ENCODE results near the gene CYBA.
A peak's percentile ranks its signal among the peaks of the same experiment; 100 is the strongest.

The CYBA gene

DNA sequence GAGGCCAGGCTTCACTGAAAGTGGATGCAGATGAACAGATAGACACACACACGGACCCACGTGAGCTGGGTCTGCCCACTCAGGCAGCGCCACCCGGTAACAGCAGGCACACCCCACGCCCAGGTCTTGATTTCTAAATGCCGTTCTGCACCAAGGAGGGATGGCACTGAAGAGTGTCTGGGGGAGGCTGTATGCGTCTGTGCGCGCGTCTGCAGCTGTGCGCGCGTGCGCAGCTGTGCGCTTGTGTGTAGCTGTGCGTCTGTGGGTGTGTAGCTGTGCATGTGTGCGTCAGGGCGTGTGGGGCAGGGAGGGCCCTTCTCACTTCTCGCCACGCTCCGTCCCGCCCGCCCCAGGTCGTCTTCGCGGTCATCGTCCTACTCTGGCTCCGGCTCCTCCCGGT is 28.0 kb downstream of the CYBA start:
- Histone ChIP-seq H3K4me1 (ENCODE audit: control insufficient read depth in 1 of 2, insufficient read depth in 2 of 2, low read length in 2 of 2) (peaks cover 14 to 26% of the 10 kb centered on the region in 2 donors), H3K9ac (ENCODE audit: low read depth in 1 of 2, low read length in 2 of 2) (no peak overlapping the region), H3K36me3 (ENCODE audit: control insufficient read depth in 1 of 2, insufficient read depth in 2 of 2, low read length in 2 of 2) (peaks cover 26 to 75% of the 10 kb centered on the region in 2 donors), H3K27me3 (ENCODE audit: control insufficient read depth in 1 of 2, insufficient read depth in 2 of 2, low read length in 2 of 2) (no peaks in the 10 kb centered on the region), H3K9me3 (ENCODE audit: control insufficient read depth in 1 of 2, low read length in 2 of 2) (no peaks in the 10 kb centered on the region), H3K27ac (ENCODE audit: low read depth, low read length) (no peak overlapping the region), H3K4me3 (ENCODE audit: low read depth in 1 of 2, low read length in 2 of 2) (no peak overlapping the region)

DNA sequence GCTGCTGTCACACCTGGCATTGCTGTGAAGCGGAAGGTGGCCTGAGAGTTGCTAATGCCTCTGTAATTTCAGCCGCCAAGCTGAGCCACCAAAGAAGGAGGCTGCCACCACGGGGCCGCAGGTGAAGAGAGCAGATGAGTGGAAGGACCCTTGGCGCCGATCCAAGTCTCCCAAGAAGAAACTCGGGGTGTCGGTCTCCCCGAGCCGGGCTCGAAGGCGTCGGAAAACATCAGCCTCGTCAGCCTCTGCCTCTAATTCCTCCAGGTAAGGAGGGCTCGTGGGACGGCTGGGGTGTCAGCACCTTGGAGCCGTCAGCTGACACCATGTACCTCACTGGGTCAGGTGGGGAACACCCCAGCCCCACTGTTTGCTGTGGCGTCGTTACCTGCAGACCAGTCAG is 28.7 kb downstream of the CYBA start:
- H3K27me3 ChIP-seq (ENCODE audit: control insufficient read depth in 1 of 2, insufficient read depth in 2 of 2, low read length in 2 of 2), result no peaks in the 10 kb centered on the region
- no peaks in the 10 kb centered on the region for H3K9me3 ChIP-seq (ENCODE audit: control insufficient read depth in 1 of 2, low read length in 2 of 2)
- no peak overlapping the region for H3K4me3 ChIP-seq (ENCODE audit: low read depth in 1 of 2, low read length in 2 of 2)
- peaks cover 22 to 33% of the 10 kb centered on the region in 2 donors for H3K4me1 ChIP-seq (ENCODE audit: control insufficient read depth in 1 of 2, insufficient read depth in 2 of 2, low read length in 2 of 2)
- no peak overlapping the region for H3K9ac ChIP-seq (ENCODE audit: low read depth in 1 of 2, low read length in 2 of 2)
- no peak overlapping the region for H3K27ac ChIP-seq (ENCODE audit: low read depth, low read length)
- H3K36me3 ChIP-seq (ENCODE audit: control insufficient read depth in 1 of 2, insufficient read depth in 2 of 2, low read length in 2 of 2), result peaks cover 24 to 69% of the 10 kb centered on the region in 2 donors

DNA sequence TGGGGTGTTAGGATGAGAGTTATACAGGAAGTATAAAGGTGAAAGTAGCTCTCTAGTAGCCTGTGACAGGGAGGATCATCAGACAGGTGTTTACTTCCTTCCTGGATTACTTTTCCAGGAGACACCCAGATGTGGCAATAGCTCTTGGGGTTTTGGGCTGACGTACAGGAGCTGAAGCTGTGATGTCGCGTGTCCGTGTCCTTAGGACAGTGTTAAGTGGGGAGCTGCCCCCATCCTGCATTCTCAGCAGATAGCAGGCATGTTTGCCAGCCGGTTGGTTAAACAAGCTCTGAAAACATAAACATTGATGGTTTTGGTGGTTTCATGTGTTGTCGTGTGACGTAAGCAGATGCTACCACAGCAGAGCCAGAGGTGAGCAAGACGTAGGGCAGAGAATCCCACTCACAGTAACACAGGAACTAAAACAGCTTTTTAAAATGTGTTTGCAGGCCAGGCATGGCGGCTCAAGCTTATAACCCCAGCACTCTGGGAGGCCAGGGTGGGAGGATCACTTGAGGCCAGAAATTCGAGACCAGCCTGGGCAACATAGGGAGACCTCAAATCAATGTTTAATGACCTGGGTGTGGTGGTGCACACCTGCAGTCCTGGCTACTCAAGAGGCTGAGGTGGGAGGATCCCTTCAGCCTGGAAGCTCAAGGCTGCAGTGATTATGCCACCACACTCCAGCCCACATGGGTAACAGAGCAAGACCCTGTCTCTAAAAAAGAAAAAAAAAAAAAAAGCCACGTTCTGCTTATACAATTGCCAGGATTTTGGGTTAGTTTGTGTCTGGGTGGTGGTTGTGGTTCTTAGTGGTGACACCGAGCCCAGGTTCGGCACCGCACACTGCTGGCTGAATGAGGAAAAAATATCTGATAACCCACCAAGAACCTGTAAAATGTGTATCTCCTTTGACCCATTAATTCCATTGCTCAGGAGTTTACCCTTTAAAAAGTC is 30.7 kb downstream of the CYBA start:
- H3K4me3 ChIP-seq (ENCODE audit: low read depth in 1 of 2, low read length in 2 of 2), result no peak overlapping the region
- H3K9me3 ChIP-seq (ENCODE audit: control insufficient read depth in 1 of 2, low read length in 2 of 2), result no peaks in the 10 kb centered on the region
- peaks cover 26 to 55% of the 10 kb centered on the region in 2 donors for H3K36me3 ChIP-seq (ENCODE audit: control insufficient read depth in 1 of 2, insufficient read depth in 2 of 2, low read length in 2 of 2)
- peaks cover 40 to 50% of the 10 kb centered on the region in 2 donors for H3K4me1 ChIP-seq (ENCODE audit: control insufficient read depth in 1 of 2, insufficient read depth in 2 of 2, low read length in 2 of 2)
- H3K27me3 ChIP-seq (ENCODE audit: control insufficient read depth in 1 of 2, insufficient read depth in 2 of 2, low read length in 2 of 2), result no peaks in the 10 kb centered on the region
- no peak overlapping the region for H3K27ac ChIP-seq (ENCODE audit: low read depth, low read length)
- H3K9ac ChIP-seq (ENCODE audit: low read depth in 1 of 2, low read length in 2 of 2), result peak overlapping the region in 1 of 2 donors; percentile 6

DNA sequence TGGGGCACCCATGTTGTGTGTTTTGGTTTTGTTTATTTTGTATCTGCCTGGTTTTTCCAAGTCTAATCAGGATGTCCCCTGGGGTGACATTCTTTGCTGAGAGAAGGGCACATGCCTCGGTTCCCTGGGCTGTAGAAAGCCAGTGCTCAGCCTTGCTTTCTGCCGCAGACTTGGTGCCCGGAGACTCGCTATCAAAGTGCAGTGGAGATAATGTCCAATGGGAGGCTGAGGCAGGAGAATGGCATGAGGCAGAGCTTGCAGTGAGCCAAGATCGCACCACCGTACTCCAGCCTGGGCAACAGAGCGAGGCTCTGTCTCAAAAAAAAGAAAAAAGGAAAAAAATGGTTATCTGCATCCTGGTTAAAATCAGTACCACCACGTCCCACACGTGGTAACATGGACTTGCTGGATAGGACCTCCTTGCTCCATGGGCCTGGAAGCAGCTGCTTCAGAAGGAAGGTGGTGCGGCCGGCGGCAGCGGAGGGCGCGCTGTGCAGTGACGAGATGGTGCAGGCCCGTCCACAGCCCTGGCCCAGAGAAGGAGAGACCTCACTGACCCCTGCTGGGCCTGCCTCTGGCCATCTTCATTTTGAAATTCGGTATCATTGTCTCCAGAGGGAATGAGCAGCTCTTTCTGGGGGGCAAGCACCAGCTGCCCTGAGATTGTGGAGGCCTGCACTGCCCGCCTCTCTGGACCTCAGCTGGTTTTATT is 31.7 kb downstream of the CYBA start:
- no peak overlapping the region for H3K27ac ChIP-seq (ENCODE audit: low read depth, low read length)
- peaks cover 40 to 50% of the 10 kb centered on the region in 2 donors for H3K4me1 ChIP-seq (ENCODE audit: control insufficient read depth in 1 of 2, insufficient read depth in 2 of 2, low read length in 2 of 2)
- peak overlapping the region in 1 of 2 donors; percentile 6 for H3K9ac ChIP-seq (ENCODE audit: low read depth in 1 of 2, low read length in 2 of 2)
- H3K4me3 ChIP-seq (ENCODE audit: low read depth in 1 of 2, low read length in 2 of 2), result no peak overlapping the region
- H3K9me3 ChIP-seq (ENCODE audit: control insufficient read depth in 1 of 2, low read length in 2 of 2), result no peaks in the 10 kb centered on the region
- peaks cover 21 to 52% of the 10 kb centered on the region in 2 donors for H3K36me3 ChIP-seq (ENCODE audit: control insufficient read depth in 1 of 2, insufficient read depth in 2 of 2, low read length in 2 of 2)
- H3K27me3 ChIP-seq (ENCODE audit: control insufficient read depth in 1 of 2, insufficient read depth in 2 of 2, low read length in 2 of 2), result no peaks in the 10 kb centered on the region

DNA sequence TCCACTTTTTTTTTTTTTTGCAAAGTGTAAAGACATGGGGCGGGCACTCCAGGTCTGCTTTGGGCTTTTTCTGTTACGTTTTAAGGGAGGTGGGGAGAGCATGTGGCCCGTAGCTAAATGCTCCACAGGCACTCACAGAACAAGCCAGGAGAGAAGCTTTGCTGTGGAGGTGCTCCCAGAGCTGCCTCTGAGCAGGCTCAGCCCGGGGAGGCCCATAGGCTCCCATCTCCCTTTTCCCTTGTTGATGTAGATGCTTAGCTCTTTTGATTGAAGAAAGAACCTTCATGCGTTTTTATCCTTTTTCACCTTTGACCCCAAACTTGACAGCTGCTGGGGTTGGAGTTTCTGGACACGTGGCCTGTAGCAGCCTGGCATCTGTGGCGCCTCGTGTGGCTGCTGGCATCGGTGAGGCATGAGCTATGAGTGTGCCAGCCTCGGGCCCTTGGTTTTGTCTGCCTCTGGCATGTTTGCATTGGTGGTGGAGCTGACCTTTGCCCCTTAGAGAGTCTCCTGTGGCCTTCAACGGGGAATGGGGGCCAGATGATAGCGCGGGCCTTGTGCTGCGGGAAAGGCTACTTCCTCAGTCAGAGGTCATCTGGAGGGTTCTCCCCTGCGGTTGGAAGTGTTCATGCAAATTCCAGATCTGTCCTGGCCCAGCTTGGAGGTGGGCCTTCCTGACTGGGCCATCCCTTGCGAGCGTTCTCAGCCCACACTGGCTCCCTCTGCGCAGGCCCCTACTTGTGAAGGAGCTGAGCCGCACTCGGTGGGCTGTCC is 32.5 kb downstream of the CYBA start:
- H3K27ac ChIP-seq (ENCODE audit: low read depth, low read length), result no peak overlapping the region
- H3K36me3 ChIP-seq (ENCODE audit: control insufficient read depth in 1 of 2, insufficient read depth in 2 of 2, low read length in 2 of 2), result peaks cover 16 to 46% of the 10 kb centered on the region in 2 donors
- no peaks in the 10 kb centered on the region for H3K9me3 ChIP-seq (ENCODE audit: control insufficient read depth in 1 of 2, low read length in 2 of 2)
- no peaks in the 10 kb centered on the region for H3K27me3 ChIP-seq (ENCODE audit: control insufficient read depth in 1 of 2, insufficient read depth in 2 of 2, low read length in 2 of 2)
- no peak overlapping the region for H3K4me3 ChIP-seq (ENCODE audit: low read depth in 1 of 2, low read length in 2 of 2)
- H3K9ac ChIP-seq (ENCODE audit: low read depth in 1 of 2, low read length in 2 of 2), result peak overlapping the region in 1 of 2 donors; percentile 18
- H3K4me1 ChIP-seq (ENCODE audit: control insufficient read depth in 1 of 2, insufficient read depth in 2 of 2, low read length in 2 of 2), result peaks cover 40 to 50% of the 10 kb centered on the region in 2 donors

DNA sequence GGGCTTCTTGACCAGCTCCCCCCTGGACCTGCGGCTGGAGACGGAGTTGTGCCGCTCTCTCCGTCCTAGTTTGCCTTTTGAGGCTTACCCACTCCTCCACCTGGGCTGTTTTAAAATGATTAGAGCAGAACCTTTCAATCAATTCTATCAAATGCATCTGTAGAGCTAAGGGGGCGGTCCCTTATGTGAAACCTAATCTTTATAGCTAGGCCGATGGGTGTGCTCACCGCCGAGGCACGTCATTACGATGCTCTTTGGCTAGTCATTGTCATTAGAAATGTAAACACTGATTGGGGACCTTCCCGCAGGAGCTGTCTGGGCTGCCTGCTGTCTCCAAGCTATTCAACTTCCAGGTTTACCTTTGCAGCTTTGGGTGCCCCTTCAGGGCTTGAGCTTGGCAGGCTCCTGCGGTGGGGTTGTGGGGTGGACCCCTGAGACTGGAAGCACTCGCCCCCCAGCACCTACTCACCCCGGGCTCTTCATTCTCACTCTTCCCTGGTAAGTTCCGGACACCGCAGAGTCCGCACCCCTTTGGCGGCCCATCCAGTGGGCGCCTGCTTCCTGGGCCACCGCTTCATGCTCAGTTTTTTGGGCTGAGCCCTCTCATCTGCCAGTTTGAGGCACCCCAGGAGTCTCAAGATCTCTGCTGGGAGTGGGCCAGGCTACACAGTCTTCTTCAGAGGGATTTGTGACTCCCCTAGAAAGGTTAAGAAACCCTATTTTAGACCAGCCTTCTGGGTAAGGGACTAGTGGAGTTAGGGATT is 33.4 kb downstream of the CYBA start:
- Histone ChIP-seq H3K9me3 (ENCODE audit: control insufficient read depth in 1 of 2, low read length in 2 of 2) (no peaks in the 10 kb centered on the region), H3K4me1 (ENCODE audit: control insufficient read depth in 1 of 2, insufficient read depth in 2 of 2, low read length in 2 of 2) (peaks cover 40 to 50% of the 10 kb centered on the region in 2 donors), H3K4me3 (ENCODE audit: low read depth in 1 of 2, low read length in 2 of 2) (peak overlapping the region; percentile 28 to 35), H3K27me3 (ENCODE audit: control insufficient read depth in 1 of 2, insufficient read depth in 2 of 2, low read length in 2 of 2) (no peaks in the 10 kb centered on the region), H3K36me3 (ENCODE audit: control insufficient read depth in 1 of 2, insufficient read depth in 2 of 2, low read length in 2 of 2) (peaks cover 7 to 45% of the 10 kb centered on the region in 2 donors), H3K9ac (ENCODE audit: low read depth in 1 of 2, low read length in 2 of 2) (peak overlapping the region; percentile 51 to 73), H3K27ac (ENCODE audit: low read depth, low read length) (no peak overlapping the region)

DNA sequence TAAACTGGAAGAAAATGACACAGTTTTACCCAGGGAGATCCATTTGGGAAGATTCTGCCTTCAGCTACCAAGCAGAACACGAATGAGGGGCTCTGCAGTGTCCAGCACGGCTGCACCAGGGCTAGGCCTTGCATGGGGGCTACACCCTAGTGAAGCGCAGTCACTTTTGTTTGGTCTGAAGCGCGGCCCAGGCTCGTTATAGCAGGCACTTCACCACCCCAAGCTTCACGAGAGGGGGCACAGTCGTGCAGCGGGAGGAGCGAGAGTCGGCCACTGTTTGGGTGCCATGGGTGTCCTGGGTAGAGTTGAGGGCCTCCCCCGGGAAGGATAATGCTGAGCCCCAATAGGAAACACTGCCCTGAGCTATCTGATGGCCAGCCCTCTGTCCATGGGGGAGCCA is 34.1 kb downstream of the CYBA start:
- no peaks in the 10 kb centered on the region for H3K9me3 ChIP-seq (ENCODE audit: control insufficient read depth in 1 of 2, low read length in 2 of 2)
- peak overlapping the region; percentile 51 to 73 for H3K9ac ChIP-seq (ENCODE audit: low read depth in 1 of 2, low read length in 2 of 2)
- H3K27me3 ChIP-seq (ENCODE audit: control insufficient read depth in 1 of 2, insufficient read depth in 2 of 2, low read length in 2 of 2), result no peaks in the 10 kb centered on the region
- H3K27ac ChIP-seq (ENCODE audit: low read depth, low read length), result peak overlapping the region; percentile 70
- H3K4me3 ChIP-seq (ENCODE audit: low read depth in 1 of 2, low read length in 2 of 2), result peak overlapping the region; percentile 28 to 35
- H3K4me1 ChIP-seq (ENCODE audit: control insufficient read depth in 1 of 2, insufficient read depth in 2 of 2, low read length in 2 of 2), result peaks cover 40 to 50% of the 10 kb centered on the region in 2 donors
- H3K36me3 ChIP-seq (ENCODE audit: control insufficient read depth in 1 of 2, insufficient read depth in 2 of 2, low read length in 2 of 2), result peaks cover 2 to 43% of the 10 kb centered on the region in 2 donors

DNA sequence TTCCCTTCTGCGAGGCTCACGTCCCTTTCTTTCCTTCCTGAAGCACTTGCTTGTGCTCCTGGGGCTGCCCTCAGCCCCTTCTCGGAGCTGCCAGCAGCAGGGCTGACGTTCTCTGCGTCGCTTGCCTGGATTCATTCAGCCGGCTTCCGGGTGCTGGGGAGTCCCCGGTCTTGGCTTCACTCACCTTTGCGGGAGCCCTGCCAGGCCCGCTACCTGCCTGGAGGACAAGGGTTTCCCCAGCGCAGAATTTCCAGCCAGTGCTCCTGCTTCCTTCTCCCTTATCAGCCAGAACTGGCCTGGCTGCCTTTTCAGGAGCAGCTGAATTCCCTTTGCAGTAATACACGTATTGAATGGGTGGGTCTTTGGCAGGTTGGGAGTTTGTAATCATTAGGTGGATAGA is 34.5 kb downstream of the CYBA start:
- Histone ChIP-seq H3K9me3 (ENCODE audit: control insufficient read depth in 1 of 2, low read length in 2 of 2) (no peaks in the 10 kb centered on the region), H3K36me3 (ENCODE audit: control insufficient read depth in 1 of 2, insufficient read depth in 2 of 2, low read length in 2 of 2) (peaks cover 2 to 43% of the 10 kb centered on the region in 2 donors), H3K9ac (ENCODE audit: low read depth in 1 of 2, low read length in 2 of 2) (peak overlapping the region; percentile 51 to 73), H3K4me1 (ENCODE audit: control insufficient read depth in 1 of 2, insufficient read depth in 2 of 2, low read length in 2 of 2) (peaks cover 40 to 50% of the 10 kb centered on the region in 2 donors), H3K4me3 (ENCODE audit: low read depth in 1 of 2, low read length in 2 of 2) (peak overlapping the region; percentile 6 to 28), H3K27me3 (ENCODE audit: control insufficient read depth in 1 of 2, insufficient read depth in 2 of 2, low read length in 2 of 2) (no peaks in the 10 kb centered on the region), H3K27ac (ENCODE audit: low read depth, low read length) (peak overlapping the region; percentile 70)

DNA sequence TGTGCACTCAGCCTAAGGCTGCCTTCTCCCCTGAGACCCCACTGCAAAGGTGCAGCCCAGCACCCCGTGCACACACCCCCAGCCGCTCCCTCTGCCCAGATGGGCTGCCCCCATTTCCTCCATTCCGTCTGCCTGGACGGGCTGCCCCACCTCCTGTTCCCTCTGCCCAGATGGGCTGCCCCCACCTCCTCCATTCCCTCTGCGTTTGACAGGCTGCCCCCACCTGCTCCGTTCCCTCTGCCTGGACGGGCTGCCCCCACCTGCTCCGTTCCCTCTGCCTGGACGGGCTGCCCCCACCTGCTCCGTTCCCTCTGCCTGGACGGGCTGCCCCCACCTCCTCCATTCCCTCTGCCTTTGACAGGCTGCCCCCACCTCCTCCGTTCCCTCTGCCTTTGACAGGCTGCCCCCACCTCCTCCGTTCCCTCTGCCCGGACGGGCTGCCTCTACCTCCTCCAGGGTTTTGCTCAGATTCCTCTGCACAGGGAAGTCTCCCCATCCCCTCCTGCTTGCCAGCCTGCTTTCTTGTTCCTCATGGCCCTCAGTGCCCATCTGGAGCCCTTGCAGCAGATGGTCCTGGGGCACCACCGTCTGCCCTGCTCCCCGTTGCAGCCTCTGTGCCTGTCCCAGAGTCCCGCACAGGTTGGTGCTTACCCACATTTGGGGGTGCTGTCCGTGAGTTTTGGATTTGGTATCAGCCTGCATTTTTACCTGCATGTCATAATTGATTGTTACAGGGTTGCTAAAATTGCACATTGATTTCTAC is 35.9 kb downstream of the CYBA start:
- no peak overlapping the region for H3K27ac ChIP-seq (ENCODE audit: low read depth, low read length)
- no peak overlapping the region for H3K9ac ChIP-seq (ENCODE audit: low read depth in 1 of 2, low read length in 2 of 2)
- H3K36me3 ChIP-seq (ENCODE audit: control insufficient read depth in 1 of 2, insufficient read depth in 2 of 2, low read length in 2 of 2), result peaks cover 9 to 54% of the 10 kb centered on the region in 2 donors
- H3K4me1 ChIP-seq (ENCODE audit: control insufficient read depth in 1 of 2, insufficient read depth in 2 of 2, low read length in 2 of 2), result peaks cover 40 to 44% of the 10 kb centered on the region in 2 donors
- no peak overlapping the region for H3K4me3 ChIP-seq (ENCODE audit: low read depth in 1 of 2, low read length in 2 of 2)
- H3K27me3 ChIP-seq (ENCODE audit: control insufficient read depth in 1 of 2, insufficient read depth in 2 of 2, low read length in 2 of 2), result no peaks in the 10 kb centered on the region
- no peaks in the 10 kb centered on the region for H3K9me3 ChIP-seq (ENCODE audit: control insufficient read depth in 1 of 2, low read length in 2 of 2)

All from duodenal mucosa (tissue), 2 donors.